K562 (cell line): Measurements from ENCODE around the gene RERE. TPM values are rescaled to one million over a fixed set of nuclear protein-coding genes. Genes with fewer than 3 reads are reported as not detected.

ENCODE experiments used
- CCNT2 ChIP-seq: IDR thresholded peaks from 2 replicates; pipeline ENCODE4 v1.6.1; 2011; ENCODE audit warnings: borderline replicate concordance, low read depth, mild to moderate bottlenecking, moderate library complexity, mixed read lengths, low read length; ENCODE audit not compliant: insufficient read length; ENCODE audit errors: extremely low read depth
- CEBPB ChIP-seq: fragments of 450-650 bp; IDR thresholded peaks from 2 replicates; pipeline ENCODE4 v1.6.1; 2016; ENCODE audit warnings: missing genetic modification characterization, missing compliant biosample characterization
- CSDE1 ChIP-seq, 2 experiments: fragments of 450-650 bp; IDR thresholded peaks; 2 replicates each; pipeline ENCODE4 v1.6.1; 2016; ENCODE audit warnings: mild to moderate bottlenecking in 1 of 2
- EHMT2 ChIP-seq: fragments of 450-650 bp; IDR thresholded peaks from 2 replicates; pipeline ENCODE4 v1.6.1; 2018; ENCODE audit warnings: antibody characterized with exemption
- GTF2B ChIP-seq: IDR thresholded peaks from 2 replicates; pipeline ENCODE4 v1.6.1; 2011; ENCODE audit not compliant: insufficient read length; ENCODE audit errors: extremely low read depth
- HDAC1 ChIP-seq, 2 experiments: fragments of 450-650 bp; IDR thresholded peaks; 2 replicates each; pipeline ENCODE4 v1.6.1; 2016 to 2017; ENCODE audit warnings: inconsistent platforms in 1 of 2, mild to moderate bottlenecking in 1 of 2, moderate library complexity in 1 of 2
- NCOR1 ChIP-seq: fragments of 450-650 bp; IDR thresholded peaks from 2 replicates; pipeline ENCODE4 v1.6.1; 2016; ENCODE audit warnings: mild to moderate bottlenecking, moderate library complexity
- PKNOX1 ChIP-seq: fragments of 450-650 bp; IDR thresholded peaks from 2 replicates; pipeline ENCODE4 v1.6.1; 2016
- RNF2 ChIP-seq: sonication (generic); IDR thresholded peaks from 2 replicates; pipeline ENCODE4 v1.6.1; 2016
- SIN3B ChIP-seq: fragments of 450-650 bp; IDR thresholded peaks from 2 replicates; pipeline ENCODE4 v1.6.1; 2017; ENCODE audit warnings: low read depth, mild to moderate bottlenecking, moderate library complexity
- SRSF9 ChIP-seq: fragments of 200-400 bp; formaldehyde crosslinking; IDR thresholded peaks from 2 replicates; pipeline ENCODE4 v1.6.1; 2017; ENCODE audit warnings: low read depth, low read length, borderline replicate concordance
- TCF7 ChIP-seq: sonication (generic); IDR thresholded peaks from 2 replicates; pipeline ENCODE4 v1.6.1; 2016; ENCODE audit warnings: antibody characterized with exemption, borderline replicate concordance
- TFAM ChIP-seq: fragments of 250-450 bp; sonication (Bioruptor Pico); conservative IDR thresholded peaks from 2 replicates; pipeline ENCODE4 v1.5.0; 2021; ENCODE audit warnings: mild to moderate bottlenecking, moderate library complexity
- TRIM28 ChIP-seq: fragments of 450-650 bp; IDR thresholded peaks from 2 replicates; pipeline ENCODE4 v1.6.1; 2017
- ZFP91 ChIP-seq: sonication (generic); formaldehyde crosslinking; IDR thresholded peaks from 2 replicates; pipeline ENCODE4 v1.8.0; 2022; ENCODE audit warnings: mild to moderate bottlenecking, missing genetic modification reagents
- ZNF143 ChIP-seq: sonication (generic); formaldehyde crosslinking; IDR thresholded peaks from 2 replicates; pipeline ENCODE4 v1.9.0; 2022; ENCODE audit warnings: mild to moderate bottlenecking, missing genetic modification reagents
- polyA plus RNA-seq, 8 experiments: library from polyadenylated mRNA; depleted of rRNA in 4 of 8; stranded (reverse) in 5 of 8; unstranded in 3 of 8; fragments of >200 nt; fragmentation: Nextera tagmentation in 2 of 8; fragmentation: Illumina TruSeq in 1 of 8; extraction: Ambion mirVana in 2 of 8; extraction: Trizol in 1 of 8; gene quantifications; 2 replicates each; pipeline versions ENCODE4 v1.2.1 to v1.2.3, GENCODE V29; 2011 to 2014; ENCODE audit warnings: inconsistent platforms in 1 of 8, missing spikeins in 1 of 8
- total RNA-seq, 7 experiments: library from RNA; depleted of rRNA in 6 of 7; stranded (reverse); fragments of >200 nt in 6 of 7; fragmentation: Illumina TruSeq in 2 of 7; extraction: Trizol in 2 of 7; gene quantifications; 2 replicates each; pipeline versions ENCODE4 v1.2.1 to v1.2.3, GENCODE V29; 2011 to 2021; ENCODE audit warnings: low replicate concordance in 1 of 7
- TF ChIP-seq, protein P1 (sequence below), 2 experiments: fragments of 250-450 bp in 1 of 2; fragments of 450-650 bp in 1 of 2; sonication (Bioruptor Pico) in 1 of 2; IDR thresholded peaks; 2 replicates each; pipeline versions ENCODE4 v1.6.1 to v1.8.0; 2016 to 2021; ENCODE audit warnings: mild to moderate bottlenecking in 2 of 2, moderate library complexity in 2 of 2, missing compliant biosample characterization in 1 of 2, missing genetic modification characterization in 1 of 2
- TF ChIP-seq, protein P2 (sequence below): sonication (generic); formaldehyde crosslinking; IDR thresholded peaks from 2 replicates; pipeline ENCODE4 v1.8.1; 2023; ENCODE audit warnings: missing genetic modification reagents, mild to moderate bottlenecking, borderline replicate concordance
- TF ChIP-seq, protein P3 (sequence below): fragments of 450-650 bp; IDR thresholded peaks from one replicate; pipeline ENCODE4 v1.6.1; 2018; ENCODE audit warnings: mild to moderate bottlenecking, moderate library complexity; ENCODE audit not compliant: partially characterized antibody

Gene RERE
- total and polyA plus RNA-seq, 9 of the 15 experiments (the other 6 are each of a cell fraction or from before 2014, with no cell fraction given), result 3.0 to 51.5 (median 13.4) TPM

GRCh38 chr1:8409606-8410005, 407.8 kb downstream of the RERE start (continued):
- TF ChIP-seq PKNOX1, result no peak
- TF ChIP-seq SRSF9, result no peak
- no peak for TF ChIP-seq ZNF143 (CRISPR knock-in tag)
- TF ChIP-seq RNF2, result no peak
- TF ChIP-seq TCF7, result no peak
- no peak for TF ChIP-seq TRIM28
- TF ChIP-seq, protein P1, sequence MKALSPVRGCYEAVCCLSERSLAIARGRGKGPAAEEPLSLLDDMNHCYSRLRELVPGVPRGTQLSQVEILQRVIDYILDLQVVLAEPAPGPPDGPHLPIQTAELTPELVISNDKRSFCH (CRISPR knock-in tag; IDR thresholded peaks at IDR 0.05), result no peak
- TF ChIP-seq, protein P1 (tag; IDR thresholded peaks at IDR 0.05), result no peak
- TF ChIP-seq, protein P2, sequence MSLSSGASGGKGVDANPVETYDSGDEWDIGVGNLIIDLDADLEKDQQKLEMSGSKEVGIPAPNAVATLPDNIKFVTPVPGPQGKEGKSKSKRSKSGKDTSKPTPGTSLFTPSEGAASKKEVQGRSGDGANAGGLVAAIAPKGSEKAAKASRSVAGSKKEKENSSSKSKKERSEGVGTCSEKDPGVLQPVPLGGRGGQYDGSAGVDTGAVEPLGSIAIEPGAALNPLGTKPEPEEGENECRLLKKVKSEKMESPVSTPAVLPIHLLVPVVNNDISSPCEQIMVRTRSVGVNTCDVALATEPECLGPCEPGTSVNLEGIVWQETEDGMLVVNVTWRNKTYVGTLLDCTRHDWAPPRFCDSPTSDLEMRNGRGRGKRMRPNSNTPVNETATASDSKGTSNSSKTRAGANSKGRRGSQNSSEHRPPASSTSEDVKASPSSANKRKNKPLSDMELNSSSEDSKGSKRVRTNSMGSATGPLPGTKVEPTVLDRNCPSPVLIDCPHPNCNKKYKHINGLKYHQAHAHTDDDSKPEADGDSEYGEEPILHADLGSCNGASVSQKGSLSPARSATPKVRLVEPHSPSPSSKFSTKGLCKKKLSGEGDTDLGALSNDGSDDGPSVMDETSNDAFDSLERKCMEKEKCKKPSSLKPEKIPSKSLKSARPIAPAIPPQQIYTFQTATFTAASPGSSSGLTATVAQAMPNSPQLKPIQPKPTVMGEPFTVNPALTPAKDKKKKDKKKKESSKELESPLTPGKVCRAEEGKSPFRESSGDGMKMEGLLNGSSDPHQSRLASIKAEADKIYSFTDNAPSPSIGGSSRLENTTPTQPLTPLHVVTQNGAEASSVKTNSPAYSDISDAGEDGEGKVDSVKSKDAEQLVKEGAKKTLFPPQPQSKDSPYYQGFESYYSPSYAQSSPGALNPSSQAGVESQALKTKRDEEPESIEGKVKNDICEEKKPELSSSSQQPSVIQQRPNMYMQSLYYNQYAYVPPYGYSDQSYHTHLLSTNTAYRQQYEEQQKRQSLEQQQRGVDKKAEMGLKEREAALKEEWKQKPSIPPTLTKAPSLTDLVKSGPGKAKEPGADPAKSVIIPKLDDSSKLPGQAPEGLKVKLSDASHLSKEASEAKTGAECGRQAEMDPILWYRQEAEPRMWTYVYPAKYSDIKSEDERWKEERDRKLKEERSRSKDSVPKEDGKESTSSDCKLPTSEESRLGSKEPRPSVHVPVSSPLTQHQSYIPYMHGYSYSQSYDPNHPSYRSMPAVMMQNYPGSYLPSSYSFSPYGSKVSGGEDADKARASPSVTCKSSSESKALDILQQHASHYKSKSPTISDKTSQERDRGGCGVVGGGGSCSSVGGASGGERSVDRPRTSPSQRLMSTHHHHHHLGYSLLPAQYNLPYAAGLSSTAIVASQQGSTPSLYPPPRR (CRISPR knock-in tag), result no peak
- TF ChIP-seq GTF2B, result no peak
- TF ChIP-seq EHMT2, result no peak
- TF ChIP-seq CCNT2, result no peak
- TF ChIP-seq SIN3B, result no peak
- TF ChIP-seq HDAC1 (IDR thresholded peaks at IDR 0.05), result no peak
- TF ChIP-seq, protein P3, sequence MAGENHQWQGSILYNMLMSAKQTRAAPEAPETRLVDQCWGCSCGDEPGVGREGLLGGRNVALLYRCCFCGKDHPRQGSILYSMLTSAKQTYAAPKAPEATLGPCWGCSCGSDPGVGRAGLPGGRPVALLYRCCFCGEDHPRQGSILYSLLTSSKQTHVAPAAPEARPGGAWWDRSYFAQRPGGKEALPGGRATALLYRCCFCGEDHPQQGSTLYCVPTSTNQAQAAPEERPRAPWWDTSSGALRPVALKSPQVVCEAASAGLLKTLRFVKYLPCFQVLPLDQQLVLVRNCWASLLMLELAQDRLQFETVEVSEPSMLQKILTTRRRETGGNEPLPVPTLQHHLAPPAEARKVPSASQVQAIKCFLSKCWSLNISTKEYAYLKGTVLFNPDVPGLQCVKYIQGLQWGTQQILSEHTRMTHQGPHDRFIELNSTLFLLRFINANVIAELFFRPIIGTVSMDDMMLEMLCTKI, result no peak
- 0 out of 4 replicates have a peak, but pooled peaks of 1 of the 2 experiments have one; percentile 36 for TF ChIP-seq CSDE1 (IDR thresholded peaks at IDR 0.05)
- TF ChIP-seq CEBPB, result 0 out of 2 replicates have a peak, but pooled peaks have one; percentile 17
- TF ChIP-seq TFAM (CRISPR knock-in tag), result no peak
- TF ChIP-seq ZFP91 (CRISPR knock-in tag), result no peak
- TF ChIP-seq NCOR1, result peak; percentile 9; the same call in 1 of the 2 replicates
